Heart left ventricle (tissue), 16 donors: ENCODE measurements around the gene GPR83. TPM values are rescaled to one million over a fixed set of nuclear protein-coding genes. Genes with fewer than 3 reads are reported as not detected.

Experiments used
- ATAC-seq, 4 donors: fragments of 200-7000 bp; cut with Tn5 transposase; one replicate each; pipeline ENCODE4 v1.9.1; 2020 to 2022; ENCODE audit warnings: moderate library complexity in 4 of 4, mild to moderate bottlenecking in 3 of 4, moderate number of reproducible peaks in 1 of 4
- DNase-seq, 5 donors: peaks; one replicate each; pipeline ENCODE4 v3.0.0-alpha.2; 2020
- H3K27ac ChIP-seq, 12 donors: fragments of 200-600 bp; sonication (generic) in 4 of 12; one replicate each; pipeline versions ENCODE4 v1.5.0 to v1.8.0; 2016 to 2022; ENCODE audit warnings: mild to moderate bottlenecking in 2 of 12
- H3K27me3 ChIP-seq, 9 donors: fragments of 200-600 bp; sonication (generic) in 2 of 9; one replicate each; pipeline versions ENCODE4 v1.5.1 to v1.8.0; 2016 to 2022; ENCODE audit warnings: mild to moderate bottlenecking in 3 of 9
- H3K36me3 ChIP-seq, 9 donors: fragments of 200-600 bp; sonication (generic) in 2 of 9; one replicate each; pipeline versions ENCODE4 v1.5.0 to v1.8.0; 2018 to 2022; ENCODE audit warnings: mild to moderate bottlenecking in 2 of 9
- H3K4me1 ChIP-seq, 12 donors: fragments of 200-600 bp; sonication (generic) in 4 of 12; one replicate each; pipeline versions ENCODE4 v1.5.0 to v1.8.0; 2016 to 2022; ENCODE audit warnings: mild to moderate bottlenecking in 3 of 12
- H3K4me3 ChIP-seq, 12 donors: fragments of 200-600 bp; sonication (generic) in 4 of 12; one replicate each; pipeline versions ENCODE4 v1.5.0 to v1.8.0; 2017 to 2022; ENCODE audit warnings: mild to moderate bottlenecking in 9 of 12, moderate library complexity in 4 of 12
- H3K9me3 ChIP-seq, 12 donors: fragments of 200-600 bp; sonication (generic) in 4 of 12; one replicate each; pipeline versions ENCODE4 v1.5.0 to v1.8.0; 2016 to 2022; ENCODE audit warnings: mild to moderate bottlenecking in 1 of 12
- POLR2A ChIP-seq, 2 donors: fragments of 450-650 bp; IDR thresholded peaks; one replicate each; pipeline ENCODE4 v1.6.1; 2017; ENCODE audit warnings: antibody characterized with exemption in 2 of 2, mild to moderate bottlenecking in 2 of 2, moderate library complexity in 2 of 2
- WGBS, 4 donors: extraction: QIAGEN DNeasy Blood & Tissue Kit in 2 of 4; methylation state at CpG; one replicate each; pipeline versions ENCODE4 v1.1.5 to v1.1.7; 2013 to 2018; 5-methylcytosine and 5-hydroxymethylcytosine counted together
- intact Hi-C, 10 donors: fragments of 100-400 bp; cut with DNase I; formaldehyde crosslinking; loops; one replicate each; pipeline versions ENCODE4 v1.11.1 to v1.14.2; 2022
- polyA plus RNA-seq, 2 donors: library from polyadenylated mRNA; stranded (reverse); fragments of 200-250 nt; gene quantifications; one replicate each; pipeline ENCODE4 v1.2.3, GENCODE V29; 2013
- total RNA-seq, 9 donors: library from RNA; depleted of rRNA in 2 of 9; stranded (reverse); fragments of >200 nt in 2 of 9; fragmentation: NEBNext Ultra II Directional in 3 of 9; extraction: Animal tissue kit (Norgen Biotek cat#: 25700) in 3 of 9; gene quantifications; one replicate each; pipeline versions ENCODE4 v1.1.0 to v1.2.4, GENCODE V29; 2016 to 2023
- TF ChIP-seq, protein P1 (sequence below), 12 donors: fragments of 200-600 bp; sonication (generic) in 4 of 12; IDR thresholded peaks; one replicate each; pipeline versions ENCODE4 v1.5.0 to v1.8.0; 2018 to 2022; ENCODE audit warnings: antibody characterized with exemption in 12 of 12, mild to moderate bottlenecking in 5 of 12
- donor health status: ischemic (EF 13 %, LVEDD 7.1; RV severe dilation, severe dysfunction).
- donor health status: healthy with polysubstance abuse.
- donor health status: DM: no; HTN: yes; CAD: no.
- donor health status: DM: no; HTN: no; CAD: no.
- donor health status: ischemic (EF 25% LVEDD 6.9; RV normal size, moderate dysfunction).
- donor health status: ischemic (EF 25% LVEDD 5.7; RV mildly dilated, moderate dysfunction).
- donor health status: healthy.
- donor health status: DM: yes; HTN: yes; CAD: no.
- donor health status: ischemic (EF 35%, LVEDD 5.7; RV mildly dilated, moderate dysfunction).
- donor health status: nonischemic (EF 11% LVEDD 7.7; RV severe dilation, severe dysfunction).
- donor health status: DM: yes; HTN: yes; CAD: no.
- donor health status: PGD.
- donor health status: ischemic (EF 29% LVEDD 5.4; RV normal size, mild dysfunction).
- donor health status: nonischemic (EF 23%, LVEDD 6.1; RV moderate dilation, normal function).

GPR83 gene
- total and polyA plus RNA-seq, 11 donors, result 0.04 to 0.44 (median 0.18) TPM; not detected in 2

DNA sequence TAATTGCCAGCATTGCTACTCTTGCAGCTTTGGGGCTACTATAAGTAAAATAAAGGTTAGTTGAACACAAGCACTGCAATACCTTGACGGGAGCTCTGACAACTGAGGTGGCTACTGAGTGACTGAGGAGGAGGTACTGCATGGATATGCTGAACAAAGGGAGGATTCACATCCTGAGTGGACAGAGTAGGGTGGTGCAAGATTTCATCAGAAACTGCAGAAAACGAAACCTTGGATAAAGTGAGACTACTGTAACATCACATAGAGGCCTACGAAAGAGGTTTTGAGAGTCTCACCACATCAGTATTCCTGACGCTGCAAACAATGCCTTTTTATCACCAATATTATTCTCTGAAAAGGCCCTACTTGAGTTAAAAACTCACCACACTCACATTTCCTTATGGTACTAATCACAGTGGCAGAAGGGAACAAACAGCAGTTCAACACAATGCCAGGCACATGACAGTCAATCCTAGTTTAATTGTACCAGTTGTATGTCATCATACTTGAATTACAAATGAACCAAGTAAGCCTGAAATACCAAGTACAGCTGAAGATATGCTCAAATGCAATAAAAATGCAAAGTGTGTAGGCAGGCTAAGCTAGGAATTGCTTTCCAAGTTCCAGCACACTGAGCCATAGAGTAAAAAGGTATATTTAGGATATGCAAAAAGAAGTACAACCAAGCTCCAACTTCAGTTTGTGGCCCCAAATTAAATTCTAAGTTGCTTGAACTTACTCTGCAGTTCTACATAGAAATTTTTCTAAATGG, 4.0 kb upstream of the GPR83 start:
- intact Hi-C loops, result no loop called here
- TF ChIP-seq, protein P1, sequence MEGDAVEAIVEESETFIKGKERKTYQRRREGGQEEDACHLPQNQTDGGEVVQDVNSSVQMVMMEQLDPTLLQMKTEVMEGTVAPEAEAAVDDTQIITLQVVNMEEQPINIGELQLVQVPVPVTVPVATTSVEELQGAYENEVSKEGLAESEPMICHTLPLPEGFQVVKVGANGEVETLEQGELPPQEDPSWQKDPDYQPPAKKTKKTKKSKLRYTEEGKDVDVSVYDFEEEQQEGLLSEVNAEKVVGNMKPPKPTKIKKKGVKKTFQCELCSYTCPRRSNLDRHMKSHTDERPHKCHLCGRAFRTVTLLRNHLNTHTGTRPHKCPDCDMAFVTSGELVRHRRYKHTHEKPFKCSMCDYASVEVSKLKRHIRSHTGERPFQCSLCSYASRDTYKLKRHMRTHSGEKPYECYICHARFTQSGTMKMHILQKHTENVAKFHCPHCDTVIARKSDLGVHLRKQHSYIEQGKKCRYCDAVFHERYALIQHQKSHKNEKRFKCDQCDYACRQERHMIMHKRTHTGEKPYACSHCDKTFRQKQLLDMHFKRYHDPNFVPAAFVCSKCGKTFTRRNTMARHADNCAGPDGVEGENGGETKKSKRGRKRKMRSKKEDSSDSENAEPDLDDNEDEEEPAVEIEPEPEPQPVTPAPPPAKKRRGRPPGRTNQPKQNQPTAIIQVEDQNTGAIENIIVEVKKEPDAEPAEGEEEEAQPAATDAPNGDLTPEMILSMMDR (IDR thresholded peaks at IDR 0.05), result no peak
- no peak for TF ChIP-seq POLR2A (IDR thresholded peaks at IDR 0.05)
- WGBS, 4 donors, result 86 to 92% (median 89%) methylated on average over 4 of the region's 4 CpGs
- no peak for ATAC-seq
- no peak for DNase-seq
- peaks cover 0 to 14% (median 0%) of the 10 kb centered on the region in 12 donors for H3K4me1 ChIP-seq
- peaks cover 3 to 24% (median 13%) of the 10 kb centered on the region in 9 donors for H3K27me3 ChIP-seq
- H3K4me3 ChIP-seq, result no peak overlapping the region
- peaks cover 0 to 3% (median 0%) of the 10 kb centered on the region in 12 donors for H3K9me3 ChIP-seq
- no peak overlapping the region for H3K27ac ChIP-seq
- no peaks in the 10 kb centered on the region for H3K36me3 ChIP-seq

DNA sequence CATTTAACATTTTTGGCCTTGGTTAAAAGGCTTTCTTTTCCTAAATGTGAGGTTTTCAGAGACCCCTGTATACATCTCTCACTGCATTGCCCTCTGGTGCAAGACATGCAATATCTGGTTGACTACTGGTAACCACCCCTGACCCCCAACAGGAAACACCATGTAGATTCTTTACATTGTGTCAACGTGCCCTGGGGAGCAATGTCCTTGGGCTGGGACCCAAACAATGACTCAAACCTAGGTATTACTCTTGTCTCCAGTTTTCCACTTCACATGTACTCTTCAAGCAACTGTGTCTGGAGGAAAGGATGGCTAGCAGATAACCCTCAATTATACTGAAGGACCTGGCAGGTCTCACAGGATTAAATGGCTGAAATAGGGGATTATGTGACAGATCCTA, 1.1 kb upstream of the GPR83 start:
- intact Hi-C loops, result no loop called here
- ATAC-seq, result no peak
- no peak for DNase-seq
- TF ChIP-seq, protein P1 (IDR thresholded peaks at IDR 0.05), result no peak
- no peak for TF ChIP-seq POLR2A (IDR thresholded peaks at IDR 0.05)
- Histone ChIP-seq H3K4me3 (no peak overlapping the region), H3K4me1 (peaks cover 0 to 14% (median 0%) of the 10 kb centered on the region in 12 donors), H3K36me3 (no peaks in the 10 kb centered on the region), H3K9me3 (peaks cover 0 to 2% (median 0%) of the 10 kb centered on the region in 12 donors), H3K27ac (no peak overlapping the region), H3K27me3 (peaks cover 3 to 45% (median 18%) of the 10 kb centered on the region in 9 donors)
- WGBS, 4 donors, result 23 to 43% (median 30%) methylated on average over 1 of the region's 1 CpG

GRCh38 chr11:94401773-94402265, 600 bp upstream of the GPR83 start:
- peak overlapping the region; percentile 21 to 59 (median 48) for H3K4me3 ChIP-seq
- H3K27me3 ChIP-seq, result peaks cover 3 to 45% (median 18%) of the 10 kb centered on the region in 9 donors

DNA sequence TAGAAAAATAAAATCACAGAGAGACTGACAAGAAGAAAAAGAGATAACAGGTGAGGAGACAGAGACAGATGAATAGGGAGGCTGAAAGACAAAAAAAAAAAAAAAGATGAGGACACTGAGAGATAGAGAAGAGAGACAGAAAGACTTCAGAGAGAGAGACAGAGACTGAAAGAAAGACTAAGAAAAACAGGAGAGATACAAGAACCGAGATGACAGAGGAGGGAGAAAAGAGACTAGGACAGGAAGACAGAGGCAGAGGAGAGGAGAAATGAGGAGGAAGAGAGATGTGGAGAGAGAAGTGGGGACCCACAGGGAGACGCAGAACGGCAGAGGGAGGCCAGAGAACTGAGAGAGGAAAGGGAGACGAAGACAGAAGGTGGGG, 771 bp downstream of the GPR83 start:
- H3K4me3 ChIP-seq, result peak overlapping the region in 11 of 12 donors; percentile 34 to 59 (median 48)
- peaks cover 0 to 14% (median 0%) of the 10 kb centered on the region in 12 donors for H3K4me1 ChIP-seq
- TF ChIP-seq, protein P1 (IDR thresholded peaks at IDR 0.05), result no peak
- no peak for TF ChIP-seq POLR2A (IDR thresholded peaks at IDR 0.05)
- peaks cover 3 to 45% (median 18%) of the 10 kb centered on the region in 9 donors for H3K27me3 ChIP-seq
- 8 to 23% (median 13%) methylated on average over 4 of the region's 4 CpGs for WGBS, 4 donors
- H3K9me3 ChIP-seq, result no peaks in the 10 kb centered on the region
- ATAC-seq (no peak), DNase-seq (no peak)
- no peaks in the 10 kb centered on the region for H3K36me3 ChIP-seq
- intact Hi-C loops, result no loop called here
- no peak overlapping the region for H3K27ac ChIP-seq

More at GRCh38 chr11:94401773-94402265, 600 bp upstream of the GPR83 start:
- TF ChIP-seq, protein P1 (IDR thresholded peaks at IDR 0.05), result no peak
- no peak for TF ChIP-seq POLR2A (IDR thresholded peaks at IDR 0.05)
- WGBS, 4 donors, result 20 to 34% (median 27%) methylated on average over 10 of the region's 10 CpGs
- DNase-seq (no peak), ATAC-seq (no peak)
- H3K9me3 ChIP-seq, result no peaks in the 10 kb centered on the region
- H3K4me1 ChIP-seq, result peaks cover 0 to 14% (median 0%) of the 10 kb centered on the region in 12 donors
- intact Hi-C loops, result no loop called here
- no peaks in the 10 kb centered on the region for H3K36me3 ChIP-seq
- H3K27ac ChIP-seq, result no peak overlapping the region
